Rectal smooth muscle tissue (tissue), 1 donor: ENCODE results near the gene RIPOR3.
"Not testable (repeated sequence)": the region's sequence is repeated elsewhere in the genome, so short reads cannot be mapped to it uniquely, and the experiment has no call there.

Experiments used
- H3K27ac ChIP-seq: one replicate; pipeline ENCODE4 v1.7.0; 2013; ENCODE audit warnings: low read depth, low read length, inconsistent platforms
- H3K27me3 ChIP-seq: one replicate; pipeline ENCODE4 v1.7.0; 2013; ENCODE audit warnings: low read length; ENCODE audit not compliant: control insufficient read depth, insufficient read depth
- H3K36me3 ChIP-seq: one replicate; pipeline ENCODE4 v1.7.0; 2013; ENCODE audit warnings: low read length; ENCODE audit not compliant: control insufficient read depth, insufficient read depth
- H3K4me1 ChIP-seq: one replicate; pipeline ENCODE4 v1.7.0; 2013; ENCODE audit warnings: low read length; ENCODE audit not compliant: control insufficient read depth, insufficient read depth
- H3K4me3 ChIP-seq: one replicate; pipeline ENCODE4 v1.7.0; 2013; ENCODE audit warnings: low read length
- H3K9ac ChIP-seq: one replicate; pipeline ENCODE4 v1.7.0; 2013; ENCODE audit warnings: low read length

The RIPOR3 gene

GRCh38 chr20:50604451-50604850 is 86.9 kb downstream of the RIPOR3 start:
- Histone ChIP-seq H3K27me3 (no peaks in the 10 kb centered on the region), H3K4me3 (no peak overlapping the region), H3K36me3 (peaks cover 3% of the 10 kb centered on the region), H3K4me1 (no peaks in the 10 kb centered on the region), H3K9ac (no peak overlapping the region), H3K27ac (no peak overlapping the region)

GRCh38 chr20:50602432-50603088 is 88.8 kb downstream of the RIPOR3 start:
- Histone ChIP-seq H3K27me3 (no peaks in the 10 kb centered on the region), H3K4me1 (no peaks in the 10 kb centered on the region), H3K9ac (no peak overlapping the region), H3K4me3 (no peak overlapping the region), H3K27ac (no peak overlapping the region), H3K36me3 (peaks cover 3% of the 10 kb centered on the region)

- H3K36me3 ChIP-seq = peaks cover 3% of the 10 kb centered on the region
- H3K4me1 ChIP-seq = no peaks in the 10 kb centered on the region
- H3K27ac ChIP-seq = no peak overlapping the region
- no peak overlapping the region for H3K4me3 ChIP-seq
- H3K27me3 ChIP-seq = no peaks in the 10 kb centered on the region
- H3K9ac ChIP-seq = no peak overlapping the region
These were observed 89.6 kb downstream of the RIPOR3 start for GRCh38 chr20:50601511-50602431.

- Histone ChIP-seq H3K9ac (no peak overlapping the region), H3K4me1 (no peaks in the 10 kb centered on the region), H3K36me3 (peaks cover 3% of the 10 kb centered on the region), H3K4me3 (no peak overlapping the region), H3K27me3 (peaks cover 6% of the 10 kb centered on the region), H3K27ac (no peak overlapping the region)
These were observed 91.0 kb downstream of the RIPOR3 start for GRCh38 chr20:50600281-50600895.

GRCh38 chr20:50598768-50599167 is 92.6 kb downstream of the RIPOR3 start:
- H3K4me1 ChIP-seq, H3K27me3 ChIP-seq, H3K4me3 ChIP-seq, H3K9ac ChIP-seq, H3K27ac ChIP-seq, H3K36me3 ChIP-seq: not testable (repeated sequence)

- Histone ChIP-seq H3K27me3 (peaks cover 6% of the 10 kb centered on the region), H3K27ac (no peak overlapping the region), H3K4me3 (no peak overlapping the region), H3K4me1 (no peaks in the 10 kb centered on the region), H3K9ac (no peak overlapping the region), H3K36me3 (no peaks in the 10 kb centered on the region)
These were observed 93.3 kb downstream of the RIPOR3 start for GRCh38 chr20:50598074-50598473.

- Histone ChIP-seq H3K27ac (no peak overlapping the region), H3K4me1 (peaks cover 4% of the 10 kb centered on the region), H3K4me3 (no peak overlapping the region), H3K27me3 (peaks cover 6% of the 10 kb centered on the region), H3K36me3 (no peaks in the 10 kb centered on the region), H3K9ac (no peak overlapping the region)
These were observed 93.9 kb downstream of the RIPOR3 start for GRCh38 chr20:50597406-50597969.

GRCh38 chr20:50596694-50597021 is 94.7 kb downstream of the RIPOR3 start:
- Histone ChIP-seq H3K27ac (no peak overlapping the region), H3K4me1 (peaks cover 6% of the 10 kb centered on the region), H3K36me3 (no peaks in the 10 kb centered on the region), H3K27me3 (peaks cover 6% of the 10 kb centered on the region), H3K9ac (no peak overlapping the region), H3K4me3 (no peak overlapping the region)

GRCh38 chr20:50595988-50596693 is 95.2 kb downstream of the RIPOR3 start:
- Histone ChIP-seq H3K36me3 (peaks cover 2% of the 10 kb centered on the region), H3K27me3 (peaks cover 6% of the 10 kb centered on the region), H3K4me1 (peaks cover 6% of the 10 kb centered on the region), H3K4me3 (no peak overlapping the region), H3K9ac (no peak overlapping the region), H3K27ac (no peak overlapping the region)

- no peak overlapping the region for H3K27ac ChIP-seq
- peaks cover 2% of the 10 kb centered on the region for H3K36me3 ChIP-seq
- no peak overlapping the region for H3K4me3 ChIP-seq
- no peak overlapping the region for H3K9ac ChIP-seq
- H3K27me3 ChIP-seq = peaks cover 6% of the 10 kb centered on the region
- H3K4me1 ChIP-seq = peaks cover 6% of the 10 kb centered on the region
These were observed 95.9 kb downstream of the RIPOR3 start for GRCh38 chr20:50595433-50595895.

GRCh38 chr20:50594591-50595432 is 96.5 kb downstream of the RIPOR3 start:
- Histone ChIP-seq H3K4me1 (peaks cover 6% of the 10 kb centered on the region), H3K36me3 (peaks cover 2% of the 10 kb centered on the region), H3K27ac (no peak overlapping the region), H3K27me3 (peaks cover 6% of the 10 kb centered on the region), H3K4me3 (no peak overlapping the region), H3K9ac (no peak overlapping the region)
